Fibroblast of skin of right biceps (primary cell): ENCODE measurements around the gene PHAX.
"Not testable (repeated sequence)": the region's sequence is repeated elsewhere in the genome, so short reads cannot be mapped to it uniquely, and the experiment has no call there.

Experiments used
- DNase-seq: peaks from one replicate; pipeline ENCODE4 v3.0.0-alpha.2; 2013

PHAX gene, protein sequence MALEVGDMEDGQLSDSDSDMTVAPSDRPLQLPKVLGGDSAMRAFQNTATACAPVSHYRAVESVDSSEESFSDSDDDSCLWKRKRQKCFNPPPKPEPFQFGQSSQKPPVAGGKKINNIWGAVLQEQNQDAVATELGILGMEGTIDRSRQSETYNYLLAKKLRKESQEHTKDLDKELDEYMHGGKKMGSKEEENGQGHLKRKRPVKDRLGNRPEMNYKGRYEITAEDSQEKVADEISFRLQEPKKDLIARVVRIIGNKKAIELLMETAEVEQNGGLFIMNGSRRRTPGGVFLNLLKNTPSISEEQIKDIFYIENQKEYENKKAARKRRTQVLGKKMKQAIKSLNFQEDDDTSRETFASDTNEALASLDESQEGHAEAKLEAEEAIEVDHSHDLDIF

DNA sequence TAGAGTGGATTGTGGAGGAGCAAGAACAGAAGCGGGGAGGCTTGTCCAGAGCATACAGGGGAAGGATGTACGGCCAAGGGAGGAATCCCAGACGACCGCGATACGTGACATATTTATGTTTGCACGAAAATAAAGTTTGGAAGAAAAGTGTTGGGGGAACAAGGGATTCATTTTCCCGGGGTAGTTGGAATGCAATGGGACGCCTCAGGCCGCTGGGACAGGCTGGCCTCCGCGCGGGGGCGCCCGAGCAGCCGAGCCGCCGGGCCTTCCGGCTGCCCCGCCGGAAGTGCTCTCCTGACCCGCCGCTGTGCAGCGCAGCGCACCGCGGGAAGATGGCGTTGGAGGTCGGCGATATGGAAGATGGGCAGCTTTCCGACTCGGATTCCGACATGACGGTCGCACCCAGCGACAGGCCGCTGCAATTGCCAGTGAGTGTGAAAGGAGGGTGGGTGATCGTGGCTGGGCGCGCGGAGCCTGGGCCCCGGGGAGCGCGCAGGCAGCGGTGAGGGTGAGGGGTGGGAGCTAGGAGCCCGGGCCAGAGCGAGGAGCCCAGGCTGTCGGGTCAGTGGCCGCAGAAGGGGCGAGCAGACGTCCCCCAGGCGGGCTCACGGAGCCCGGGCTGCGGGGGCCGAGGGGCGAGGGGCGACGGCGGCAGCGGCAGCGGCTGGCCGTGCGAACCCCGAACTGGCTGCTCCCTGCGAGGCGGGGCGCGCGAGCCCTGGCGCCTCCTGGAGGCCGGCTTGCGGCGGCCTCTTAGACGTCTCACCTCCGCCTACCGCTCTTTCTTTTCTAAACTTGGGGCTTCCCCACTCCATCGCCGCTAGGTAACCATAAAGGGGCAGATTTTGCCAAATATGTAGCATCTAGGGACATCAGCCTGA lies at the start of gene PHAX:
Gene PHAX, plus strand, starts transcription at position 317 of the 881 bp plus-strand sequence. Its CDS starts 16 bp downstream, at position 333.
- peak; percentile 83 for DNase-seq

DNA sequence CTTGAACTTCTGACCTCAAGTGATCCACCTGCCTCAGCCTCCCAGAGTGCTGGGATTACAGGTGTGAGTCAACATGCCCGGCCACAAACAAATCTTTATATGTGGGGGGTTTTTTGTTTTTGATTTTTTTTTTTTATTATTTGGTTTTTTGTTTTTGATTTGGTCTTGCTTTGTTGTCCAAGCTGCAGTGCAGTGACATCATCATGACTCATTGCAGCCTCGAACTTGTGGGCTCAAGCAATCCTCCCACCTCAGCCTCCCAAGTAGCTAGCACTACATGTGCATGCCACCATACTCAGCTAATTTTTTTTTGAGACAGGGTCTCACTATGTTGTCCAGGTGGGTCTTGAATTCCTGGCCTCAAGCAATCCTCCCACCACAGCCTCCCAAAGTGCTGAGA lies 48.1 kb upstream of the PHAX start:
- DNase-seq, result no peak

DNA sequence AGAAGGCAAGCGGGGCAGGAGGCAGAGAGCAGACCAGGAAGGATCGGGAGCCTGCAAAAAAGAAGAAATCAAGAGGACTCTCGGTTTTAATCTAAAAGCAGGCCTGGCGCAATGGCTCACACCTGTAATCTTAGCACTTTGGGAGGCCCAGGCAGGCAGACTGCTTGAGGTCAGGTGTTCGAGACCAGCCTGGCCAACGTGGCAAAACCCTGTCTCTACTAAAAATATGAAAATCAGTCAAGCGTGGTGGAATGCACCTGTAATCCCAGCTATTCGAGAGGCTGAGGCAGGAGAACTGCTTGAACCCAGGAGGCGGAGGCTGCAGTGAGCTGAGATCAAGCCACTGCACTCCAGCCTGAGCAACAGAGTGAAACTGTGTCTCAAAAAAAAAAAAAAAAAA lies 45.6 kb upstream of the PHAX start:
- not testable (repeated sequence) for DNase-seq

DNA sequence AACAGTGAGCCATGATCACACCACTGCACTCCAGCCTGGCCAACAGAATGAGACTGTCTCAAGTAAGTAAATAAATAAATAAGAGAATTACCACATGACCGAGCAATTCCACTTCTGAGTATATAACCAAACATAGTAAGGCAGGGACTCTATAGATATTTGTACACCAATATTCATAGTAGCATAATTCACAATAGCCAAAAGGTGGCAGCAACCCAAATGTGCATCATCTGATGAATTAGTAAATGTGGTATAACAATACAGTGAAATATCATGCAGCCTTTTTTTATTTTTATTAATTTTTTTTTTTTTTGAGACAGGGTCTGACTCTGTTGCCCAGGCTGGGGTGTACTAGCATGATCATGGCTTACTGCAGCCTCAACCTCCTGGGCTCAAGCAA lies 38.8 kb upstream of the PHAX start:
- DNase-seq, result peak; percentile 4

DNA sequence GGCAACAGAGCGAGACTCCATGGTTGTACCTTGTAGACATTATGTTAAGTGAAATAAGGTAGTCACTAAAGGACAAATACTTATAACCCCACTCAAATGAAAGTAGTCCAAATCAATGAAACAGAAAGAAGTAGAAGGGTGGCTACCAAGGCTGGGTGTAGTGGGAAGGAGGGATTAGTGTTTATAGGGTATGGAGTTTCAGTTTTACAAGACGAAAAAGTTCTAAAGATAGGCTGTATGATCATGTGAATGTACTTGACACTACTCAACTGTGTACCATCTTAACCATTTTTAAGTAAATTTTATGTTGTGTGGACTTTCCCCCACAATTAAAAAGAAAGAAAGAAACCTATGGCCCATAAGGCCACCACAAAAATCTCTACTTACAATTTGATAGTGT lies 37.9 kb upstream of the PHAX start:
- no peak for DNase-seq

DNA sequence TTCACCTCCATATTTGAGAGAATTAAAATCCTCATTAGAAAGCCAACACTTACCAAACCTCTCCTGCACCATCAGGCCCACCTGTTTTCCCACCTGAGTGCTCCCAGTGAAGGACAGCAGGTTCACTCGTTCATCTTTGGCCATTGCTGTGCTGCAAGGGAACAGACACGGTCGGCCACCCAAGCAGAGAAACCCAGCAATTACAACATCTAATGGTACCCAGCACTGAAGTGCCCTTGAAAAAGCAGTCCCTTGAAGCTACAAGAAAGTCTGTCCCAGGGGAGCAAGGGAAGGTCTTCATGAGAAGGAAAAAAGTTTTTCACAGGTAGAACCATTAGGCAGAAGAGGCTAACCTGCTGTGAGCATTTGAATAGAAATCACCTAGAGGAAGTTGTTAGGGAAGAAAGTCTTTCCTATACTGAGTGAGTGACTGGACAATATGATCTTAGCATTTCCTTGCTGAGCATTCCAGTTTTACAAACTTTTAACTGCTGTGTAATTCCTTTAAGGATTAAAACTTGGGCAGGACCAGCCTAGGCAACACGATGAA lies 32.5 kb upstream of the PHAX start:
- DNase-seq, result no peak

DNA sequence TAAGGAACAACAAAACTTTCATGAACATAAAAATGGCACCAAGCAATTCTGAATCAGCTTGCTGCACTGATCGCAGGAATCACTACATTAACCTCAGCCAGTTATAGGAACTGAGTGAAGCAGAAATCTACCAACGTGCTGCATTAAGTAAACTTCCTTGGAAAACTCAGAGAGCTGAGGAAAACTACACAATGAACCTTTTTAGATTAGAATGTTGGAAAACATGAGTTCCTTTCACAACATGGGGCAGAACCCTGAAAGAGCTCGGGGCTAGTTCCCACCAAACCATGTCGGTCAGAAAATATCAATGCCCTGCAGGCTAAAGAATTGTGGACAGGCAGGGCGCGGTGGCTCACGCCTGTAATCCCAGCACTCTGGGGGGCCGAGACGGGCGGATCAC lies 25.1 kb upstream of the PHAX start:
- DNase-seq, result no peak

DNA sequence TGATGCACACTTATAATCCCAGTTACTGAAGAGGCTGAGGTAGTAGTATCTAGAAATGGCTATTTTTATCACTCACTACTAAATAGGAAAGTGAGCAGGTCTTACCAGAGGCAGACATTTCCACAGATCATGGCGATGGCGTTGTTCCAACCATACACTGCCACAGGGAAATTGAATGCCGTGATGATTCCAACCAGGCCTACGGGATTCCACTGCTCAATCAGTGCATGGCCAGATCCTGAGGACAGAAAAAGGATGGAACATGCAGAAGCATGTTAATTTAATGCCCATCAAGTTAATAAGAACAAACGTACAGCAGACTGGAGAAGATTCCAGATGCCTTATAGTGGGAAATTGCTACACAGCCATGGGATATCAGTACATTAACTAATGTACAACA lies 23.8 kb upstream of the PHAX start:
- DNase-seq, result no peak

DNA sequence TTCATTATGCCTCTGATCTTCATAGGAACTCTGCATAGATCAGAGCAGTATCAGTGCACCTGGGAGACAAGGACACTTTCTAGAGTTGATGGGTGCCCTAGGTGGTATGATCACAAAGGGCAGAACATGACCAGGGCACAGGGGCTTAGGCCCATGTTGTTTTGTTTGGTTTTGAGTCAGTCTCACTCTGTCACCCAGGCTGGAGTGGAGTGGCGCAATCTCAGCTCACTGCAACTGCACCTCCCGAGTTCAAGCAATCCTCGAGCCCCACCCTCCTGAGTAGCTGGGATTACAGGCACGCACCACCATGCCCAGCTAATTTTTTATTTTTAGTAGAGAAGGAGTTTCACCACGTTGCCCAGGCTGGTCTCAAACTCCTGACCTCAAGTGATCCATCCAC lies 23.3 kb upstream of the PHAX start:
- no peak for DNase-seq

DNA sequence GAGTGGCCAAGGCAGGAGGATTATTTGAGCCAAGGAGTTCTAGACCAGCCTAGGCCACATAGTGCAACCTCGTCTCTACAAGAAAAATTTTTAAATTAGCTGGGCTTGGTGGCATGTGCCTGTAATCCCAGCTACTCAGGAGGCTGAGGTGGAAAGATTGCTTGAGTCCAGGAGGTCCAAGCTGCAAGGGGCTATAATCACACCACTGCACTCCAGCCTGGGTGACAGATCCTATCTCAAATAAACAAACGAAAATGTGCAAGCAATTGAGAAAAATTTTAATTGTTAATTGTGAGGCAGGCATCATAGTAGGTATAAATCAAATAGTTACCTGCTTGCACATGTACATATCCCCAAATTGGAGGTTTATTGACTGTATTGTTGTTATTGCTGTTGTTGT lies 21.0 kb upstream of the PHAX start:
- no peak for DNase-seq

DNA sequence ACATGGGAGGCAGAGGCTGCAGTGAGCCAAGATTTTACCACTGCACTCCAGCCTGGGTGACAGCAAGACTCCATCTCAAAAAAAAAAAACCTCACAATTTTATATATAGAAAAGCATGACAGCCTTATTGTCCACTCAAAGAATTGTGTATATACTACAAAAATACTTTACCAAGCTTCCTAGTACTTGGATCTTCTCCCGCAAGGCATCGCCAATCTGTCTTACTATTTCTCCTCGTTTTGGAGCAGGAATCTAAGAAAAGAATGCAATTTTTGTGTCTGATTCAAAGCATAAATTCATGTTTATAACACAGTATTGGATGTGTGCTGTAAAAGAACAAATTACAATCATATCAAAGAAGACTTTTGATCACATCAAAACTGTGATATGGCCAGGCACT lies 17.0 kb upstream of the PHAX start:
- no peak for DNase-seq

DNA sequence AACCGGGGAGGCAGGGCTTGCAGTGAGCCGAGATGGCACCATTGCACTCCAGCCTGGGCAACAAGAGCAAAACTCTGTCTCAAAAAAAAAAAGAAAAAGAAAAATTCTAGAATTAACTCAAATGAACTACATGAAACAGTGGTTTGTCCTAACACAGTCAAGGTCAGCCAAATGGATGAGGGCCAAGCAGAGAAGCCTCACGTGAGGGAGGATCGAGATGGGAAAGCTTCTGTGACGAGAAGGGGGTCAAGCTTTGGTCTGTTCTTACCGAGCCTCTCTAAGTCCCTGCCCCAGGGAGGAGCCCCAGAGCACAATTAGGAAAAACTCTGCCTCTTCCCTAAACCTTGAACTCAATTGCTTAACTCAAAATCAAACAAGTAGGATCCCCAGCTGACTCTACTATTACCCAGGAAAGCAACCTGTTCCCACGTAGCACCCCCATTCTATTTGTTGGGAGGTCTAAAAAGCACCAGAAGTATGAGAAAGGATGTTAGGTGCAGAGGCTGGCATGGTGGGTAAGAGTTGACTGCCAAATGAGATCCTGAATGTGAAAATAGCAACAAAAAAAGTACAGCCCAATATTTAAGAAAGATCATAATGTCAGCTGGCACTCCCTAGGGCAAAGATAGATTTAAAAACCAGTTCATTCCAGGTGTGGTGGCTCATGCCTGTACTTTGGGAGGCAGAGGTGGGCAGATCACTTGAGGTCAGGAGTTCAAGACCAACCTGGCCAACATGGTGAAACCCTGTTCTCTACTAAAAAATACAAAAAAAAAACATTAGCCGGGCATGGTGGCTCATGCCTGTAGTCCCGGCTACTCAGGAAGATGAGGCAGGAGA lies 13.0 kb upstream of the PHAX start:
- DNase-seq, result no peak

DNA sequence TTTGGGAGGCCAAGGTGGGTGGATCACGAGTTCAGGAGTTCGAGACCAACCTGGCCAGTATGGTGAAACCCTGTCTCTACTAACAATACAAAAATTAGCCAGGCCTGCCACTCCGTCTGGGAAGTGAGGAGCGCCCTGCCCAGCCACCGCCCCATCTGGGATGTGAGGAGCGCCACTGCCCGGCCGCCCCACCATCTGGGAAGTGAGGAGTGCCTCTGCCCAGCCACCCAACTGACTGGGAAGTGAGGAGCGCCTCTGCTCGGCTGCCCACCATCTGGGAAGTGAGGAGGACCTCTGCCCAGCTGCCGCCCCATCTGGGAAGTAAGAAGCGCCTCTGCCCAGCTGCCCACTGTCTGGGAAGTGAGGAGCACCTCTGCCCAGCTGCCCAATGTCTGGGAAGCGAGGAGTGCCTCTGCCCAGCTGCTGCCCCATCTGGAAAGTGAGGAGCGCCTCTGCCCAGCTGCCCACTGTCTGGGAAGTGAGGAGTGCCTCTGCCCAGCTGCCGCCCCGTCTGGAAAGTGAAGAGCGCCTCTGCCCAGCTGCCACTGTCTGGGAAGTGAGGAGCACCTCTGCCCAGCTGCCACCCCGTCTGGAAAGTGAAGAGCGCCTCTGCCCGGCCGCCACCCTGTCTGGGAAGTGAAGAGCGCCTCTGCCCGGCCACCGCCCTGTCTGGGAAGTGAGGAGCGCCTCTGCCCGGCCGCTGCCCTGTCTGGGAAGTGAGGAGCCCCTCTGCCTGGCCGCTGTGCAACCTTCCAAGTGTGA lies 11.0 kb upstream of the PHAX start:
- DNase-seq, result no peak

DNA sequence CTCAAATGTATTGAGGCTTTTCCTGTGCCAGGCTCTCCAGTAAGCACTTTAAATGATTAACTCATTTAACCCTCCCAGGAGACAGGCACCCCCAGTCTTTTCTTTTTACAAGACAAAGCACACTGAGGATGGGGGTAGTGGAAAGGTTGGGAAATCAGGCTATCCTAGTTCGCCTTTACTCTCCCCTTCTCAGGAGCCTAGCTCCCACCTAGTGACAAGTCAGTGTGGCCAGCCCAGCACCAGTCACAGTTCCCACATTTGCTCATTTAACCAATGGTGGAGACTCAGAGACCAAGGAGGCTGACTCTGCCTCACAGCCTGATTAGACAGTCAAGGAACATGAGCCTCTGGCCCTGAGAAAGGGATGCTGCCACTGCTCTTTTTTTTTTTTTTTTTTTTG lies 9.2 kb upstream of the PHAX start:
- DNase-seq, result no peak

DNA sequence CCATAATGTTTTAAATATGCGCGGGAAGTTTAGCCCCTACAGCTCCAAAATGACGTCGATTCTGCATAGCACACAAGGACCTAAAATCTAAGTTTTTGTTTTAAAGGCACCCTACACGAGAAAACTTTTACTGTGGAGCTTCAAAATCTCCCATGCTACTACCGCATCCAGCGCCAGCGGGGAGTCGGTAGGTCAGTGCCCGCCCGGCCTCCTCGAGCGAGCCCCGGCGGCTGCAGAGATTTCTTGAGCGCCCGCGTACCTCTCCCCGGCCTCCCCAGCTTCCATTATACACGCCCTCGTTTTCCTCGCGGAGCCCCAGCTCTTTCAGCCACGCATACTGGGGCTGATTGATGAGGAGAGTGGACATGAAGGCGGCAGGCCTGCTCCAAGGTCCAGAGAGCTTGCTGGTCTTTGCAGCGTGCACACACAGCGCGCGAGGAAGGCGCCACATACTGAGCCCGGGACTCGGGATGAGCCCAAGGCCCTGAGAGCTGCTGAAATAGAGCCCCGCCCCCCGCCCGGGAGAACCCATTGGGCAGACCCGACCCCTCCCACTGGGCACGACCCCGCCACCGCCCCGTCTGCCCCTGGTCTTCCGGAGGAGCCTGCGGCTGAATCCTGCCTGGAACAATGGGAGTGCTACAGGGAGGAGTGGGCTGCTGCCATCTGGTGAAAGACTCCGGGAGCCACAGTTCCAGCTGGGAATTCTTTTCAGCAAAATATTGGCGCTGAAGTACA lies 5.8 kb upstream of the PHAX start, which contains the start of gene ALDH7A1:
Gene ALDH7A1, minus strand, starts transcription at position 472 of the 738 bp plus-strand sequence. Its CDS starts 21 bp downstream, at position 451.
- peak; percentile 97 for DNase-seq

DNA sequence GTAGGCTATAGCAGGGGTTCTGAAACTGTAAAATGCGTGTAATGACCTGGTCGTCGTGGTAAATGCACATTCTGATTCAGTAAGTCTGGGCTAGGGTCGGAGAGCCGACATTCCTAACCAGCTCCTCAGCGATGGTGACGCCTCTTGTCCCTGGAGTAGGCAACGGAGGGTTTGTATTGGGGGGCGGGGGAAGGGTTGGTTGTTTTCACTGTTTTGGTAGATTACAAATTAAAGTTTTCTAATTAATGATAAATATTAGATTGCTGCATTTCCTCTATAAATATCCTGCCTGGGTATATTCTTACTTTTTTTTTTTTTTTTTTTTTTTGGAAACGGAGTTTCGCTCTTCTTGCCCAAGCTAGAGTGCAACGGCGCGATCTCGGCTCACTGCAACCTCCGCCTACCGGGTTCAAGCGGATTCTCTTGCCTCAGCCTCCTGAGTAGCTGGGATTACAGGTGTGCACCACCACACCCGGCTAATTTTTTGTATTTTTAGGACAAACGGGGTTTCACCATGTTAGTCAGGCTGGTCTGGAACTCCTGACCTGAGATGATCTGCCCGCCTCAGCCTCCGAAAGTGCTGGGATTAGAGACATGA lies 5.2 kb upstream of the PHAX start:
- no peak for DNase-seq

DNA sequence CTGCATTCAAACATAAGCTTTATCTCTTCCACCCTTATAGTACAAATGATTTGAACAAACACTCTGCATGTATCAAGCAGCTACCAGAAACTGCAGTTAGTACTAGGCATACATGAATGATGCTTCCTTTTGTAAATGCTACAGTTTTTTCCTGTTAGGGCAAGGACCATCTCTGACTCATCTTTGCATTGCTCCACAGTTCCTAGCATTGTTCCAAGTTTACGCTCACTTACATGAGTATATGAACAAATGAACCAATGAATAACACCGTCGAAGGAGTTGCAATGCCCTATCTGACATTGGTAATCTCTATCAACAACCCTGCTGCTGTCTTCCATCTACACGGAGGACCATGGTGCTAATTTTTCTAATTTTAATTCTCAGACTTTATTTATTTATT lies 3.6 kb upstream of the PHAX start:
- DNase-seq, result peak; percentile 69

DNA sequence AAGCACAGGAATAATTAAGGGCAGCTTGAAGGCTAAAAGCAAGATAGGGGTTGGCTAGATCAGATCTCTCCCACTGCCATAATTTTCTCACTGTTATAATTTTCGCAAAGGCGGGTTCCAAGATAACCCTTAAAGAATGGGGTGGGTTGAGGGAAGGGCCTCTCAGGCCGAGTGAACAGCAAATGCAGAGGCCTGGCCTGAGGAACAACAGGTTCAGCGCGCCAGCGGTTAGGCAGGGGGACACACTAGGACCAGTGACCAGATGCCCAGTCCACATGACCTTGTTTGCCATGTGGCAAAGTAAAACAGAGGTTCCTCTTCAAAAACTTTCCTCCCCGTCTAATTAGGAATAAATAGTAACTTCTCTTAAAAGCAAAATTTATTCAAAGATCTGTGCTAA lies 1.2 kb upstream of the PHAX start:
- no peak for DNase-seq

DNA sequence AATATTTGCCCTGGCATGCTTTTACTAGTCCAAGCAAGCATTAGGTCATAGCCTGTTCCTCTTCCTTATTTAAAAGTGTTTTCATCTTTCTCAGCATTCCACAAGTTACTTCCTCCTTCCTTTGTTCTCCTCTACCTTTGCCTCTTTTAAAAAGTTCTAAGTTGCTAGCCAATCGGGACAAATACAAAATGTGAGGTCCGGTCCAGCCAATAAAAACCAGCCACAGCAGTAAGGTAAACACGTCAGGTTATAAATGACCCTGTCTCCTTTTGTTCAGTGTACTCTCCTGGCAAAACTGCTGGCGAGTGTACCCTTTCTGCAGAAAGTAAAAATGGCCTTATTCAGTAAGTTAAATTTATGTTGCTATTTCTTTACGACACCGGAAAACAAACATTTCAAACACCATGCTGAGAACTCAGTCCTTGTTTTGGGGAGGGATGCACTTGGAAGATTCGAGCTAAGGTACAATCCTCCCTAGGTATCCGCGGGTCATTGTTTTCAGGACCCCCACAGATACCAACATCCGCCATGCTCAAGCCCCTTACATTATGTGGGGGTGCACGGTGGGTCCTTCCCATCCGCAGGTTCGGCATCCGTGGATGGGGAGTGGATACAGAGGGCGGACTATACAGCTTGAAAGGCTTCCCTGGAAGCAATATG lies 646 bp upstream of the PHAX start:
- not testable (repeated sequence) for DNase-seq

DNA sequence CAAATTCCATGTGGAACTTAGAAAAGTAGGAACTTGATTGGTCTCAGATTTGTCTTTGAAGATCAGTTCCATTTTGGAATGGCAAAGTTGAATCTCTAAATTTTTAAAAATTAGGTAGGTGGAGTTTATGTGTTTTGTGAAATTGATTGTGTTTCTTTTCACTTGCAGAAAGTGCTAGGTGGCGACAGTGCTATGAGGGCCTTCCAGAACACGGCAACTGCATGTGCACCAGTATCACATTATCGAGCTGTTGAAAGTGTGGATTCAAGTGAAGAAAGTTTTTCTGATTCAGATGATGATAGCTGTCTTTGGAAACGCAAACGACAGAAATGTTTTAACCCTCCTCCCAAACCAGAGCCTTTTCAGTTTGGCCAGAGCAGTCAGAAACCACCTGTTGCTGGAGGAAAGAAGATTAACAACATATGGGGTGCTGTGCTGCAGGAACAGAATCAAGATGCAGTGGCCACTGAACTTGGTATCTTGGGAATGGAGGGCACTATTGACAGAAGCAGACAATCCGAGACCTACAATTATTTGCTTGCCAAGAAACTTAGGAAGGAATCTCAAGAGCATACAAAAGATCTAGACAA lies 2.8 kb downstream of the PHAX start:
- no peak for DNase-seq
